Thoracic aorta (tissue), 2 donors: Measurements from ENCODE around the gene DDX3X. TPM values are rescaled to one million over a fixed set of nuclear protein-coding genes. Genes with fewer than 3 reads are reported as not detected.

Experiments used
- ATAC-seq: fragments of 150-250 bp; one replicate; pipeline ENCODE4 v1.8.0; 2017; ENCODE audit warnings: low read depth; ENCODE audit not compliant: insufficient number of reproducible peaks, low FRiP score
- DNase-seq: peaks from one replicate; pipeline ENCODE4 v3.0.0-alpha.2; 2020; ENCODE audit warnings: low spot score
- H3K27ac ChIP-seq, 2 donors: fragments of 200-600 bp; sonication (generic); 1 replicate in 1 of 2; 2 replicates in 1 of 2; pipeline ENCODE4 v1.5.1; 2016; ENCODE audit warnings: mild to moderate bottlenecking in 2 of 2, moderate library complexity in 2 of 2
- H3K27me3 ChIP-seq: fragments of 200-600 bp; sonication (generic); replicated peaks from 2 replicates; pipeline ENCODE4 v1.6.0; 2016; ENCODE audit warnings: mild to moderate bottlenecking; ENCODE audit not compliant: insufficient read depth
- H3K36me3 ChIP-seq: fragments of 200-600 bp; sonication (generic); one replicate; pipeline ENCODE4 v1.5.1; 2016
- H3K4me1 ChIP-seq, 2 donors: fragments of 200-600 bp; sonication (generic); 1 replicate in 1 of 2; 2 replicates in 1 of 2; pipeline versions ENCODE4 v1.5.1 to v1.6.0; 2016; ENCODE audit warnings: low read depth in 2 of 2, mild to moderate bottlenecking in 1 of 2; ENCODE audit not compliant: control insufficient read depth in 1 of 2
- H3K4me3 ChIP-seq: fragments of 200-600 bp; sonication (generic); 2 replicates; pipeline ENCODE4 v1.5.1; 2016; ENCODE audit warnings: mild to moderate bottlenecking
- H3K9me3 ChIP-seq: fragments of 200-600 bp; sonication (generic); 2 replicates; pipeline ENCODE4 v1.5.1; 2016
- total RNA-seq, 2 donors: library from RNA; depleted of rRNA; stranded (reverse); fragments of >200 nt; gene quantifications; one replicate each; pipeline versions ENCODE4 v1.1.0 to v1.2.3, GENCODE V29; 2016
- TF ChIP-seq, protein P1 (sequence below): fragments of 200-600 bp; sonication (generic); IDR thresholded peaks from one replicate; pipeline ENCODE4 v1.5.1; 2019; ENCODE audit warnings: antibody characterized with exemption

The DDX3X gene
- total RNA-seq, 2 donors from 2014 or later = 172 to 320 TPM

DNA sequence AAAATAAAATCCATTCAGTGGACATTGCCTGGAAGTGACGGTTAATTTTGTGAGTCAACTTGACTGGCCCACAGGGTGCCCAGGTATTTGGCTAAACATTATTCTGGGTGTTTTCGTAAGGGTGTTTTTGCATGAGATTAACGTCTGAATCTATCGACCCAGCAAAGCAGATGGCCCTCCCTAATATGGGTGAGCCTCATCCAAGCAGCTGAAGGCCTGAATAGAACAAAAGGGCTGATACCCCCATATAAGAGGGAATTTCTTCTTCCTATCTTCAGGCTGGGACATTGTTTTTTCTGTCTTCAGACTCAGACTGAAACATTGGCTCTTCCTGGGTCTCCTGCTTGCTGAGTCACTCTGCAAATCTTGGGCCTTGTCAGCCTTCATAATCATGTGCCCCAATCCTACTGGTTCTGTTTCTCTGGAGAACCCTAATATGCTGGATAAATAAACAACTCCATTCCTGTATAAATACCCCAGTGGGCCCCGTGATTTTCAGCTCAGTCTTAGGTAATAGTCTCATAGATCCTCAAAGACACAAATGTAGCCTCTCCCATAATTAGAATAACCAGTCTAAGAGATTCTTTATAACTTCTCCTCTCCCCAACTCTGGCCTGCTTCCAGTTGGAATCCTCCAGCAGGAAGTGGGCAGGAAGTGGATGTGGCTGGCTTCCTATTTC, 33.1 kb upstream of the DDX3X start:
- H3K4me1 ChIP-seq = no peaks in the 10 kb centered on the region
- H3K9me3 ChIP-seq = no peaks in the 10 kb centered on the region
- TF ChIP-seq, protein P1, sequence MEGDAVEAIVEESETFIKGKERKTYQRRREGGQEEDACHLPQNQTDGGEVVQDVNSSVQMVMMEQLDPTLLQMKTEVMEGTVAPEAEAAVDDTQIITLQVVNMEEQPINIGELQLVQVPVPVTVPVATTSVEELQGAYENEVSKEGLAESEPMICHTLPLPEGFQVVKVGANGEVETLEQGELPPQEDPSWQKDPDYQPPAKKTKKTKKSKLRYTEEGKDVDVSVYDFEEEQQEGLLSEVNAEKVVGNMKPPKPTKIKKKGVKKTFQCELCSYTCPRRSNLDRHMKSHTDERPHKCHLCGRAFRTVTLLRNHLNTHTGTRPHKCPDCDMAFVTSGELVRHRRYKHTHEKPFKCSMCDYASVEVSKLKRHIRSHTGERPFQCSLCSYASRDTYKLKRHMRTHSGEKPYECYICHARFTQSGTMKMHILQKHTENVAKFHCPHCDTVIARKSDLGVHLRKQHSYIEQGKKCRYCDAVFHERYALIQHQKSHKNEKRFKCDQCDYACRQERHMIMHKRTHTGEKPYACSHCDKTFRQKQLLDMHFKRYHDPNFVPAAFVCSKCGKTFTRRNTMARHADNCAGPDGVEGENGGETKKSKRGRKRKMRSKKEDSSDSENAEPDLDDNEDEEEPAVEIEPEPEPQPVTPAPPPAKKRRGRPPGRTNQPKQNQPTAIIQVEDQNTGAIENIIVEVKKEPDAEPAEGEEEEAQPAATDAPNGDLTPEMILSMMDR = no peak
- no peak overlapping the region for H3K4me3 ChIP-seq
- no peaks in the 10 kb centered on the region for H3K27me3 ChIP-seq
- no peak for ATAC-seq
- H3K27ac ChIP-seq = no peak overlapping the region
- no peaks in the 10 kb centered on the region for H3K36me3 ChIP-seq
- no peak for DNase-seq

DNA sequence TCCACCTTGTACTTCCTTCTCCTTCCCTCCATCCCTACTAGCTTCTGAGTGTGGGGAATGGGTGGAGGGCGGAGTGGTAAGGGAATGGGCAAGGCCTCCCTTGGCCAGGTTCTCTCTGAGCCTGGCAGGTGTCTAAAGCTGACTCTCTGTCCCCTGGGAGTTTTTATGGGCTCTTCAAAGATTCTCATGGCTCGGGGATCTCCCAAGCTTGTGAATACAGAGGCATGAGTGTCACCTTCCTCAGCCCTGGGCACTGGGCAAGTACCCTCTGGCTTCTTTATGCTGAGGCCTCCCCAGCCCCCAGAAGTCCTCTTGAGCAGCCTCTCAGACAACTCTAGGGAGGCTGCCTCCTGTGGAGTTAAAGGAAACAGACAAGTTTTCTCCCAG, 32.5 kb upstream of the DDX3X start:
- no peaks in the 10 kb centered on the region for H3K9me3 ChIP-seq
- H3K4me3 ChIP-seq = no peak overlapping the region
- DNase-seq (no peak), ATAC-seq (no peak)
- H3K4me1 ChIP-seq = no peaks in the 10 kb centered on the region
- no peaks in the 10 kb centered on the region for H3K36me3 ChIP-seq
- no peaks in the 10 kb centered on the region for H3K27me3 ChIP-seq
- H3K27ac ChIP-seq = no peak overlapping the region
- TF ChIP-seq, protein P1 = no peak

DNA sequence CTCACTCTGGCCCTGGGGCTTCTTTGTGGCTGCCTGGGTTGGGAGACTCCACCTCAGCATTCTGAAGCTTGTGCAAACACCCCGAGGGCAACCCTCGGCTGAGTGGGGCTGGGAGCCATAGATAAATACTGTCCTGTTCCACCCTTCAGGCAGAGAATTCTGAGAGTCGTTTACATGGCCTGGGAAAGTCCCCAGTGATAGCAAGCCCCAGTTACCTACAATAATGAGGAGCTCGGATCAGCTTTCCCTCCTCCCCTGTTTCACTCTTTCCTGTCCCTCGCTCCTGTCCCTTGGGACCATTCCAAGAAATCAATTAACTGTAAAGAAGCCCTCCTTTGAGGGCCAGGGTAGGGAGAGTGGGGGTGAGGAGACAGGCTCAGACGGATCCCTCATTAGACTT, 31.6 kb upstream of the DDX3X start:
- no peak for ATAC-seq
- Histone ChIP-seq H3K27me3 (no peaks in the 10 kb centered on the region), H3K9me3 (no peaks in the 10 kb centered on the region), H3K36me3 (no peaks in the 10 kb centered on the region), H3K4me1 (no peaks in the 10 kb centered on the region), H3K4me3 (no peak overlapping the region), H3K27ac (no peak overlapping the region)
- DNase-seq = no peak
- TF ChIP-seq, protein P1 = no peak

DNA sequence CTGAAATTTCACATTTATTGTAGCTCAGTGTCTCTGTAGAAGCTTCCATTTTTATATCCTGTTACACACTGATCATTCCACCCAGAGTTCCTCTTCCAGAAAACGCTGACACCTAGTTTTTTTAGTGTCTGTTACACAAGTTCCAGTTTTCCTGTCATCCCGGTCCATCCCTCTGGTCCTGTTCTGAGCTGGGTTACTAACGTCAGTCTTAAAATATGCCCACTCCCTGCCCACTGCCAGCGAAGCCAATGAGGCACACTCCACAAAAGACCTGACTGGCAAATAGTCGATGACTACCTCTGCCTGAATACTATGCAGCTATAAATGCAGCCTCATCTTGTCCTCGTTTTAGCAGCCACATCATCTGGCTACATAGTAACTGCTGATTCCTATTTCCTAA, 30.9 kb upstream of the DDX3X start:
- Histone ChIP-seq H3K9me3 (no peaks in the 10 kb centered on the region), H3K4me3 (no peak overlapping the region), H3K27me3 (no peaks in the 10 kb centered on the region), H3K4me1 (no peaks in the 10 kb centered on the region), H3K27ac (no peak overlapping the region), H3K36me3 (no peaks in the 10 kb centered on the region)
- TF ChIP-seq, protein P1 = no peak
- ATAC-seq (no peak), DNase-seq (no peak)

DNA sequence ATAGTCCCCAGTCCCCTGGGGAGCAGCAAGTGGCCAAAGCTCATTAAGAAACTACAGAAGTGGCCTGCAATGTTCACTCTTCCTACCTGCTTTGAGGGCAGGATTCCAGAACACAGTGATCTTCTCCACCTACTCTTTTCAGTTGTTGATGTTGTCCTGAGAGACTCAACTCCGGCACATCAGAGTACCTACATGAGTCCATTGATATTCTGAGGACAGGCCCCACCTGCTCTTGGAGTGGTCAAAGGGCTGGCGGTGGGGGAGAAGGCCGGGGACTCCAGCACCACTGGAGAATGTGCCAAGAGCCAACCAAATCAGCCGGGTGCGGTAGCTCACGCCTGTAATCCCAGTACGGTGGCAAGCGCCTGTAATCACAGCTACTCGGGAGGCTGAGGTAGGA, 29.8 kb upstream of the DDX3X start:
- no peaks in the 10 kb centered on the region for H3K9me3 ChIP-seq

More for the DNA sequence above, 29.8 kb upstream of the DDX3X start:
- Histone ChIP-seq H3K4me1 (no peaks in the 10 kb centered on the region), H3K4me3 (no peak overlapping the region), H3K27ac (no peak overlapping the region), H3K36me3 (no peaks in the 10 kb centered on the region), H3K27me3 (no peaks in the 10 kb centered on the region)
- ATAC-seq = no peak
- DNase-seq = no peak
- TF ChIP-seq, protein P1 = no peak
